Activated CD4-positive, alpha-beta T cell treated with anti-CD3 and anti-CD28 coated beads for 4 hours (primary cell): ENCODE measurements around the gene RFT1.

ENCODE experiments used
- DNase-seq, 2 donors: peaks; one replicate each; pipeline ENCODE4 v3.0.0-alpha.2; 2020

Gene RFT1

GRCh38 chr3:53122933-53123305 lies 7.3 kb downstream of the RFT1 start:
- DNase-seq, result no peak

- no peak for DNase-seq
Measured at GRCh38 chr3:53122255-53122932, 7.8 kb downstream of the RFT1 start.

GRCh38 chr3:53120336-53120735 lies 9.9 kb downstream of the RFT1 start:
- DNase-seq, result no peak

GRCh38 chr3:53116956-53117355 lies 13.3 kb downstream of the RFT1 start:
- DNase-seq, result no peak

- no peak for DNase-seq
Measured at GRCh38 chr3:53114412-53115074, 15.7 kb downstream of the RFT1 start.

GRCh38 chr3:53114011-53114400 lies 16.2 kb downstream of the RFT1 start:
- peak; percentile 76 to 87 for DNase-seq

- no peak for DNase-seq
Measured at GRCh38 chr3:53113293-53114010, 16.8 kb downstream of the RFT1 start.

GRCh38 chr3:53111822-53112221 lies 18.4 kb downstream of the RFT1 start:
- no peak for DNase-seq

- DNase-seq, result peak in 1 of 2 donors; percentile 44
Measured at GRCh38 chr3:53109891-53110771, 20.1 kb downstream of the RFT1 start.

- no peak for DNase-seq
Measured at GRCh38 chr3:53109190-53109589, 21.0 kb downstream of the RFT1 start.

GRCh38 chr3:53104762-53105161 lies 25.5 kb downstream of the RFT1 start:
- no peak for DNase-seq

GRCh38 chr3:53103397-53104296 lies 26.6 kb downstream of the RFT1 start:
- no peak for DNase-seq

- DNase-seq, result peak in 1 of 2 donors; percentile 33
Measured at GRCh38 chr3:53102601-53103147, 27.6 kb downstream of the RFT1 start.

GRCh38 chr3:53101956-53102355 lies 28.3 kb downstream of the RFT1 start:
- DNase-seq, result no peak

- no peak for DNase-seq
Measured at GRCh38 chr3:53100818-53101466, 29.3 kb downstream of the RFT1 start.

- no peak for DNase-seq
Measured at GRCh38 chr3:53097887-53098286, 32.3 kb downstream of the RFT1 start.

- no peak for DNase-seq
Measured at GRCh38 chr3:53092942-53093341, 37.3 kb downstream of the RFT1 start.

- DNase-seq, result no peak
Measured at GRCh38 chr3:53092216-53092615, 38.0 kb downstream of the RFT1 start.

- DNase-seq, result no peak
Measured at GRCh38 chr3:53091011-53091410, 39.2 kb downstream of the RFT1 start.

GRCh38 chr3:53089511-53089910 lies 40.7 kb downstream of the RFT1 start:
- DNase-seq, result no peak

GRCh38 chr3:53085476-53085875 lies 44.8 kb downstream of the RFT1 start:
- DNase-seq, result no peak
